CD8-positive, alpha-beta memory T cell (primary cell): ENCODE results near the gene RPS14. TPM values are rescaled to one million over a fixed set of nuclear protein-coding genes. Genes with fewer than 3 reads are reported as not detected.

Experiments
- CTCF ChIA-PET: fragments of 350-600 bp; sonication (Branson Sonifier 250); formaldehyde crosslinking; loops from one replicate; lab custom pipeline; 2021; ENCODE audit warnings: antibody characterized with exemption; lab: Charles Lee
- POLR2A ChIA-PET: fragments of 350-600 bp; sonication (Branson Sonifier 250); formaldehyde crosslinking; loops from one replicate; lab custom pipeline; 2021; ENCODE audit warnings: antibody characterized with exemption; lab: Charles Lee
- DNase-seq, 5 donors: peaks; one replicate each; pipeline versions ENCODE4 v3.0.0 to v3.0.0-alpha.2; 2020 to 2022; ENCODE audit warnings: mixed read lengths in 1 of 5
- H3K27ac ChIP-seq: one replicate; pipeline ENCODE4 v1.7.0; 2013; ENCODE audit warnings: low read depth, mild to moderate bottlenecking, low read length, moderate library complexity
- H3K27me3 ChIP-seq: 2 replicates; pipeline ENCODE4 v1.7.0; 2013; ENCODE audit warnings: low read length, mild to moderate bottlenecking; ENCODE audit not compliant: insufficient read depth, poor library complexity, severe bottlenecking
- H3K36me3 ChIP-seq: 2 replicates; pipeline ENCODE4 v1.7.0; 2013; ENCODE audit warnings: mild to moderate bottlenecking, low read length, moderate library complexity; ENCODE audit not compliant: insufficient read depth
- H3K4me1 ChIP-seq: 2 replicates; pipeline ENCODE4 v1.7.0; 2013; ENCODE audit warnings: mild to moderate bottlenecking, low read length, moderate library complexity; ENCODE audit not compliant: insufficient read depth
- H3K4me3 ChIP-seq: 2 replicates; pipeline ENCODE4 v1.7.0; 2013; ENCODE audit warnings: mild to moderate bottlenecking, low read length
- H3K9me3 ChIP-seq: 2 replicates; pipeline ENCODE4 v1.7.0; 2013; ENCODE audit warnings: mild to moderate bottlenecking, low read length
- H3K27ac Mint-ChIP-seq, 8 donors: one replicate each; pipeline ENCODE4 v1.8.0; 2020 to 2021; ENCODE audit warnings: mixed read lengths in 8 of 8, mild to moderate bottlenecking in 6 of 8, inconsistent platforms in 3 of 8, moderate library complexity in 3 of 8
- H3K27me3 Mint-ChIP-seq, 2 donors: one replicate each; pipeline ENCODE4 v1.8.0; 2020 to 2021; ENCODE audit warnings: mixed read lengths in 2 of 2, mild to moderate bottlenecking in 1 of 2, moderate library complexity in 1 of 2
- H3K36me3 Mint-ChIP-seq, 3 donors: one replicate each; pipeline ENCODE4 v1.8.0; 2020 to 2021; ENCODE audit warnings: mixed read lengths in 3 of 3, inconsistent platforms in 1 of 3, mild to moderate bottlenecking in 1 of 3
- H3K4me1 Mint-ChIP-seq, 3 donors: one replicate each; pipeline ENCODE4 v1.8.0; 2020 to 2021; ENCODE audit warnings: mixed read lengths in 3 of 3, inconsistent platforms in 1 of 3, mild to moderate bottlenecking in 1 of 3
- H3K4me3 Mint-ChIP-seq, 7 donors: one replicate each; pipeline ENCODE4 v1.8.0; 2020 to 2021; ENCODE audit warnings: mixed read lengths in 7 of 7, mild to moderate bottlenecking in 6 of 7, moderate library complexity in 4 of 7, inconsistent platforms in 2 of 7
- H3K9me3 Mint-ChIP-seq, 5 donors: one replicate each; pipeline ENCODE4 v1.8.0; 2020 to 2022; ENCODE audit warnings: mixed read lengths in 5 of 5, mild to moderate bottlenecking in 3 of 5, moderate library complexity in 2 of 5, inconsistent platforms in 1 of 5
- polyA plus RNA-seq: library from polyadenylated mRNA; unstranded; fragments of 300-500 nt; fragmentation: Illumina TruSeq; gene quantifications from one replicate; pipeline ENCODE4 v1.2.3, GENCODE V29; 2021
- total RNA-seq, 2 experiments: library from RNA; stranded (reverse); gene quantifications; one replicate each; pipeline ENCODE4 v1.2.3, GENCODE V29; 2021

The RPS14 gene
- total and polyA plus RNA-seq, 3 experiments from 2014 or later: 2,924 to 6,416 (median 3,007) TPM

- H3K4me3 Mint-ChIP-seq: no peak overlapping the region
- H3K27ac Mint-ChIP-seq: peak overlapping the region in 5 of 8 donors; percentile 5 to 84 (median 55)
- H3K4me1 Mint-ChIP-seq: peaks cover 0 to 21% (median 0%) of the 10 kb centered on the region in 3 donors
- DNase-seq: no peak
- Histone ChIP-seq H3K4me3 (no peak overlapping the region), H3K4me1 (no peaks in the 10 kb centered on the region), H3K27me3 (no peaks in the 10 kb centered on the region), H3K27ac (no peak overlapping the region), H3K36me3 (peaks cover 63% of the 10 kb centered on the region), H3K9me3 (no peaks in the 10 kb centered on the region)
- no peaks in the 10 kb centered on the region for H3K9me3 Mint-ChIP-seq
- POLR2A ChIA-PET: interaction anchor here (0.7 kb wide), 1 partner anchor 31 kb away, joined by 4 read pairs; no protein-coding TSS in a partner anchor
- H3K27me3 Mint-ChIP-seq: peaks cover 0 to 4% of the 10 kb centered on the region in 2 donors
- H3K36me3 Mint-ChIP-seq: peaks cover 0 to 89% (median 10%) of the 10 kb centered on the region in 3 donors
- CTCF ChIA-PET: interaction anchor here (1.0 to 3.4 kb wide), 3 partner anchors 12 to 41 kb away, joined by 3 to 13 read pairs (median 4); partner anchors contain the start of gene CD74
Measured at GRCh38 chr5:150394912-150395687, 54.4 kb downstream of the RPS14 start.

GRCh38 chr5:150394131-150394530, 55.4 kb downstream of the RPS14 start:
- peak overlapping the region in 3 of 8 donors; percentile 17 to 57 (median 20) for H3K27ac Mint-ChIP-seq
- H3K4me1 ChIP-seq: no peaks in the 10 kb centered on the region
- H3K27me3 Mint-ChIP-seq: no peaks in the 10 kb centered on the region
- H3K36me3 ChIP-seq: peaks cover 64% of the 10 kb centered on the region
- no peak overlapping the region for H3K4me3 ChIP-seq
- H3K4me3 Mint-ChIP-seq: no peak overlapping the region
- H3K9me3 Mint-ChIP-seq: no peaks in the 10 kb centered on the region
- peaks cover 0 to 89% (median 11%) of the 10 kb centered on the region in 3 donors for H3K36me3 Mint-ChIP-seq
- no peak overlapping the region for H3K27ac ChIP-seq
- ChIA-PET CTCF (no interaction called here), POLR2A (no interaction called here)
- peaks cover 0 to 11% (median 0%) of the 10 kb centered on the region in 3 donors for H3K4me1 Mint-ChIP-seq
- H3K27me3 ChIP-seq: no peaks in the 10 kb centered on the region
- DNase-seq: no peak
- H3K9me3 ChIP-seq: no peaks in the 10 kb centered on the region

- no peaks in the 10 kb centered on the region for H3K9me3 ChIP-seq
- peaks cover 58% of the 10 kb centered on the region for H3K36me3 ChIP-seq
- no peaks in the 10 kb centered on the region for H3K27me3 ChIP-seq
- no peaks in the 10 kb centered on the region for H3K27me3 Mint-ChIP-seq
- peak overlapping the region in 6 of 8 donors; percentile 17 to 94 (median 75) for H3K27ac Mint-ChIP-seq
- CTCF ChIA-PET: no interaction called here
- no peaks in the 10 kb centered on the region for H3K4me1 ChIP-seq
- DNase-seq: no peak
- H3K36me3 Mint-ChIP-seq: peaks cover 0 to 89% (median 12%) of the 10 kb centered on the region in 3 donors
- no peaks in the 10 kb centered on the region for H3K9me3 Mint-ChIP-seq
- no peak overlapping the region for H3K4me3 ChIP-seq
- no peak overlapping the region for H3K27ac ChIP-seq
- POLR2A ChIA-PET: no interaction called here
- H3K4me1 Mint-ChIP-seq: peaks cover 0 to 2% (median 0%) of the 10 kb centered on the region in 3 donors
- no peak overlapping the region for H3K4me3 Mint-ChIP-seq
Measured at GRCh38 chr5:150393096-150393645, 56.4 kb downstream of the RPS14 start.

- Mint-ChIP-seq H3K4me3 (no peak overlapping the region), H3K9me3 (no peaks in the 10 kb centered on the region), H3K4me1 (no peaks in the 10 kb centered on the region), H3K36me3 (peaks cover 0 to 92% (median 12%) of the 10 kb centered on the region in 3 donors), H3K27ac (peak overlapping the region in 4 of 8 donors; percentile 17 to 91 (median 46)), H3K27me3 (no peaks in the 10 kb centered on the region)
- no peak overlapping the region for H3K27ac ChIP-seq
- no peak overlapping the region for H3K4me3 ChIP-seq
- H3K27me3 ChIP-seq: no peaks in the 10 kb centered on the region
- H3K36me3 ChIP-seq: peaks cover 62% of the 10 kb centered on the region
- H3K4me1 ChIP-seq: no peaks in the 10 kb centered on the region
- CTCF ChIA-PET: no interaction called here
- POLR2A ChIA-PET: no interaction called here
- DNase-seq: no peak
- H3K9me3 ChIP-seq: no peaks in the 10 kb centered on the region
Measured at GRCh38 chr5:150392680-150393079, 56.9 kb downstream of the RPS14 start.

Other genes with a start within 250 kb of the RPS14 start
- gene CAMK2A, start 160.0 kb downstream of the RPS14 start, total RNA-seq: not detected
- not detected for gene CAMK2A, start 160.0 kb downstream of the RPS14 start, polyA plus RNA-seq
- gene ARSI, start 146.8 kb downstream of the RPS14 start, total RNA-seq: not detected
- not detected for gene ARSI, start 146.8 kb downstream of the RPS14 start, polyA plus RNA-seq
- gene TCOF1, start 92.0 kb downstream of the RPS14 start, total RNA-seq: 100 to 1,000 TPM; 116 to 120 TPM
- gene TCOF1, start 92.0 kb downstream of the RPS14 start, polyA plus RNA-seq: 33.1 TPM
- gene CD74, start 36.8 kb downstream of the RPS14 start, total RNA-seq: 100 to 1,000 TPM; 319 to 324 TPM
- gene CD74, start 36.8 kb downstream of the RPS14 start, polyA plus RNA-seq: 1,273 TPM
- 1 to 10 TPM; 1.9 to 2.8 TPM for gene NDST1, start 58.4 kb upstream of the RPS14 start, total RNA-seq
- gene NDST1, start 58.4 kb upstream of the RPS14 start, polyA plus RNA-seq: 0.13 TPM
- under 1 TPM in 1 of 2 experiments, not detected in 1; 0.13 TPM for gene SYNPO, start 190.9 kb upstream of the RPS14 start, total RNA-seq
- not detected for gene SYNPO, start 190.9 kb upstream of the RPS14 start, polyA plus RNA-seq
- not detected for gene MYOZ3, start 211.5 kb upstream of the RPS14 start, total RNA-seq
- gene MYOZ3, start 211.5 kb upstream of the RPS14 start, polyA plus RNA-seq: not detected